ENCODE measurements around the gene DLGAP1.

Gene DLGAP1

DNA sequence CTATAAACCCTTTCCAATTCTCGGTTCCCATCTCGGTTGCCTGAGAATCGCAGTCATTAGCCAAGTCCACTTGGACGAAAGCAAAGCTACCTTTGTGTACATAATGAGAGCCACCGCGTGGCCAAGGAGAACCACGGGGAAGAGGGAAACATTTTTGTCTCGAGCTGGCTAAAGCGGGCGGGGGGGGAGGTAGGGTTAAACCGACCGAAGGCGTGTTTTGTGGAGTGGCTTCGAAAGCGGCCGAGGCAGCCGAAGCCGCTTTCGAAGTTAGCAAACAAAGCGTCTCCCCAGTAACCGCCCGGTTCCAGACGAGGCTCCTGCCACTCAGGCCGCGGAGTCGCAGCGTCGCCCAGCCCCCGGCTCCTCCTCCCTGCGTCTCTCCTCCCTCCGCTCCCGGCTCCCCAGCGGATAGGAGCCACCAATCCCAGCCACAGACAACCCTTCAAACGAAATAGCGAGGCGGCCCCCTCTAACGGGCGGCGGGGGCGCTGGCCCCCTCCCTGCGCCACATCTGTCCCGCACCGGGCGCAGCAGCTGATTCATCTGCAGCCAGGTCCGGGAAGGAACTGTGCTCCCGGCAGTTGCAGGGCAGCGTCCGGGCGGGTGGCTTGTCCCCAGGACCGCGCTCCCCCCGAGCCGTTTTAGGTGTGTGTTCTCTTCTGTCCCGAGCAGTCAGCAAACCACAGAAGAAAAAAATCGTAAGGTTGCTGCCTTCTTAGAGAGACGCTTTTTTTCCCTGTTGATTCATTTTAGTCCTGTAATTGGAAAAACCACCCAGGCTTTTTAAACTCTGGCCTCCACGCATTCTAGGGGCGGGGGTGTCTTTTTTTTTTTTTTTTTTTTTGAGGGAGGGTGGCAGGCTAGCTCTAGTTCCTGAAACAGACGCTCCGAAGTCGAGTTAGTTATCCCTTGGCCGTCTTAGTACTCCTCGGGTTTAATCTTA, 1006.9 kb downstream of the DLGAP1 start (continued):
- TF ChIP-seq, protein P1, sequence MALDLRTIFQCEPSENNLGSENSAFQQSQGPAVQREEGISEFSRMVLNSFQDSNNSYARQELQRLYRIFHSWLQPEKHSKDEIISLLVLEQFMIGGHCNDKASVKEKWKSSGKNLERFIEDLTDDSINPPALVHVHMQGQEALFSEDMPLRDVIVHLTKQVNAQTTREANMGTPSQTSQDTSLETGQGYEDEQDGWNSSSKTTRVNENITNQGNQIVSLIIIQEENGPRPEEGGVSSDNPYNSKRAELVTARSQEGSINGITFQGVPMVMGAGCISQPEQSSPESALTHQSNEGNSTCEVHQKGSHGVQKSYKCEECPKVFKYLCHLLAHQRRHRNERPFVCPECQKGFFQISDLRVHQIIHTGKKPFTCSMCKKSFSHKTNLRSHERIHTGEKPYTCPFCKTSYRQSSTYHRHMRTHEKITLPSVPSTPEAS (tag by site-specific recombination; IDR thresholded peaks at IDR 0.05), result 0 out of 2 replicates have a peak, but pooled peaks have one; percentile 21
- TF ChIP-seq OSR2 (tag by site-specific recombination; IDR thresholded peaks at IDR 0.05) (peak; percentile 66; the same call in 1 of the 2 replicates), ZNF558 (tag by site-specific recombination; IDR thresholded peaks at IDR 0.05) (no peak), ZNF561 (tag by site-specific recombination; IDR thresholded peaks at IDR 0.05; ENCODE audit: borderline replicate concordance) (no peak), MEIS1 (CRISPR knock-in tag; IDR thresholded peaks at IDR 0.05; ENCODE audit: borderline replicate concordance) (no peak), KLF10 (tag by site-specific recombination; IDR thresholded peaks at IDR 0.05) (peak; percentile 63; the same call in 1 of the 2 replicates), ZNF19 (tag by site-specific recombination; IDR thresholded peaks at IDR 0.05; ENCODE audit: low read depth) (no peak), ZNF221 (tag by site-specific recombination; IDR thresholded peaks at IDR 0.05; ENCODE audit: borderline replicate concordance) (no peak), KLF17 (tag by site-specific recombination; IDR thresholded peaks at IDR 0.05) (peak; percentile 64), TCF7L2 (IDR thresholded peaks at IDR 0.05; ENCODE audit: borderline replicate concordance, low read depth, low read length) (no peak), HIC1 (tag by site-specific recombination; IDR thresholded peaks at IDR 0.05) (peak; percentile 79; the same call in 1 of the 2 replicates), ZNF23 (tag by site-specific recombination; IDR thresholded peaks at IDR 0.05; ENCODE audit: borderline replicate concordance) (no peak), ZNF404 (tag by site-specific recombination; IDR thresholded peaks at IDR 0.05) (no peak), CTCF (tag by site-specific recombination; IDR thresholded peaks at IDR 0.05) (peak; percentile 76), PBX3 (CRISPR knock-in tag; IDR thresholded peaks at IDR 0.05) (no peak), ZNF121 (tag by site-specific recombination; IDR thresholded peaks at IDR 0.05) (no peak), ZNF521 (tag by site-specific recombination; IDR thresholded peaks at IDR 0.05) (no peak), ZNF148 (tag by site-specific recombination; IDR thresholded peaks at IDR 0.05; ENCODE audit: borderline replicate concordance) (no peak), ZXDB (tag by site-specific recombination; IDR thresholded peaks at IDR 0.05) (peak; percentile 89), ZFP3 (tag by site-specific recombination; IDR thresholded peaks at IDR 0.05; ENCODE audit: low read depth) (no peak)
- TF ChIP-seq, protein P2, sequence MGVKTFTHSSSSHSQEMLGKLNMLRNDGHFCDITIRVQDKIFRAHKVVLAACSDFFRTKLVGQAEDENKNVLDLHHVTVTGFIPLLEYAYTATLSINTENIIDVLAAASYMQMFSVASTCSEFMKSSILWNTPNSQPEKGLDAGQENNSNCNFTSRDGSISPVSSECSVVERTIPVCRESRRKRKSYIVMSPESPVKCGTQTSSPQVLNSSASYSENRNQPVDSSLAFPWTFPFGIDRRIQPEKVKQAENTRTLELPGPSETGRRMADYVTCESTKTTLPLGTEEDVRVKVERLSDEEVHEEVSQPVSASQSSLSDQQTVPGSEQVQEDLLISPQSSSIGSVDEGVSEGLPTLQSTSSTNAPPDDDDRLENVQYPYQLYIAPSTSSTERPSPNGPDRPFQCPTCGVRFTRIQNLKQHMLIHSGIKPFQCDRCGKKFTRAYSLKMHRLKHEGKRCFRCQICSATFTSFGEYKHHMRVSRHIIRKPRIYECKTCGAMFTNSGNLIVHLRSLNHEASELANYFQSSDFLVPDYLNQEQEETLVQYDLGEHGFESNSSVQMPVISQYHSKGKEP (tag by site-specific recombination; IDR thresholded peaks at IDR 0.05), result peak; percentile 91
- TF ChIP-seq, protein P3, sequence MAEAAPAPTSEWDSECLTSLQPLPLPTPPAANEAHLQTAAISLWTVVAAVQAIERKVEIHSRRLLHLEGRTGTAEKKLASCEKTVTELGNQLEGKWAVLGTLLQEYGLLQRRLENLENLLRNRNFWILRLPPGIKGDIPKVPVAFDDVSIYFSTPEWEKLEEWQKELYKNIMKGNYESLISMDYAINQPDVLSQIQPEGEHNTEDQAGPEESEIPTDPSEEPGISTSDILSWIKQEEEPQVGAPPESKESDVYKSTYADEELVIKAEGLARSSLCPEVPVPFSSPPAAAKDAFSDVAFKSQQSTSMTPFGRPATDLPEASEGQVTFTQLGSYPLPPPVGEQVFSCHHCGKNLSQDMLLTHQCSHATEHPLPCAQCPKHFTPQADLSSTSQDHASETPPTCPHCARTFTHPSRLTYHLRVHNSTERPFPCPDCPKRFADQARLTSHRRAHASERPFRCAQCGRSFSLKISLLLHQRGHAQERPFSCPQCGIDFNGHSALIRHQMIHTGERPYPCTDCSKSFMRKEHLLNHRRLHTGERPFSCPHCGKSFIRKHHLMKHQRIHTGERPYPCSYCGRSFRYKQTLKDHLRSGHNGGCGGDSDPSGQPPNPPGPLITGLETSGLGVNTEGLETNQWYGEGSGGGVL (tag by site-specific recombination; IDR thresholded peaks at IDR 0.05), result peak; percentile 99
